HepG2 (cell line): ENCODE data around the gene NELFB. TPM values are rescaled to one million over a fixed set of nuclear protein-coding genes. Genes with fewer than 3 reads are reported as not detected.

ENCODE experiments used
- AGO2 ChIP-seq: fragments of 200-400 bp; formaldehyde crosslinking; optimal IDR thresholded peaks from 2 replicates; pipeline ENCODE3; 2017; ENCODE audit warnings: mild to moderate bottlenecking, low read depth, low read length, moderate library complexity
- DPF2 ChIP-seq: sonication (generic); formaldehyde crosslinking; IDR thresholded peaks from 2 replicates; pipeline ENCODE4 v1.4.0; 2020; ENCODE audit warnings: mild to moderate bottlenecking, low read depth, missing genetic modification reagents, borderline replicate concordance
- GTF3A ChIP-seq: sonication (generic); formaldehyde crosslinking; conservative IDR thresholded peaks from 2 replicates; pipeline ENCODE4 v1.4.0; 2020; ENCODE audit warnings: mild to moderate bottlenecking, missing genetic modification reagents
- IKZF1 ChIP-seq: fragments of 450-650 bp; IDR thresholded peaks from 2 replicates; pipeline ENCODE4 v1.7.1; 2016
- KDM5A ChIP-seq: fragments of 200-600 bp; sonication (generic); IDR thresholded peaks from 2 replicates; pipeline ENCODE4 v1.7.0; 2018; ENCODE audit warnings: antibody characterized with exemption, mild to moderate bottlenecking, low read length, borderline replicate concordance
- KLF11 ChIP-seq: IDR thresholded peaks from 2 replicates; pipeline ENCODE4 v1.6.1; 2016; ENCODE audit warnings: missing compliant biosample characterization
- MXI1 ChIP-seq: IDR thresholded peaks from 3 replicates; pipeline ENCODE4 v1.6.1; 2012; ENCODE audit warnings: low read depth, low read length, inconsistent platforms, borderline replicate concordance
- PLRG1 ChIP-seq: fragments of 450-650 bp; conservative IDR thresholded peaks from 2 replicates; pipeline ENCODE4 v1.6.1; 2016
- RBFOX2 ChIP-seq: fragments of 200-400 bp; formaldehyde crosslinking; IDR thresholded peaks from 2 replicates; pipeline ENCODE4 v1.6.1; 2017; ENCODE audit warnings: low read depth, mild to moderate bottlenecking, low read length
- ZFP36L1 ChIP-seq: sonication (generic); formaldehyde crosslinking; IDR thresholded peaks from 2 replicates; pipeline ENCODE4 v1.8.0; 2022; ENCODE audit warnings: mild to moderate bottlenecking, missing genetic modification reagents, moderate library complexity
- ZNF136 ChIP-seq: sonication (generic); formaldehyde crosslinking; IDR thresholded peaks from 2 replicates; pipeline ENCODE4 v1.8.1; 2022; ENCODE audit warnings: low read depth, mild to moderate bottlenecking, moderate library complexity, missing genetic modification reagents
- ZNF251 ChIP-seq: sonication (generic); formaldehyde crosslinking; IDR thresholded peaks from 2 replicates; pipeline ENCODE4 v1.9.0; 2021; ENCODE audit warnings: mild to moderate bottlenecking, missing genetic modification reagents
- ZNF335 ChIP-seq: sonication (generic); formaldehyde crosslinking; IDR thresholded peaks from 2 replicates; pipeline ENCODE4 v1.4.0; 2020; ENCODE audit warnings: missing genetic modification reagents
- ZNF33B ChIP-seq: sonication (generic); formaldehyde crosslinking; IDR thresholded peaks from 2 replicates; pipeline ENCODE4 v1.5.1; 2020; ENCODE audit warnings: mild to moderate bottlenecking, missing genetic modification reagents
- ZNF530 ChIP-seq: sonication (generic); formaldehyde crosslinking; IDR thresholded peaks from 2 replicates; pipeline ENCODE4 v1.5.0; 2020; ENCODE audit warnings: low read depth, mild to moderate bottlenecking, missing genetic modification reagents
- ZNF564 ChIP-seq: sonication (generic); formaldehyde crosslinking; IDR thresholded peaks from 2 replicates; pipeline ENCODE4 v1.8.1; 2023; ENCODE audit warnings: mild to moderate bottlenecking, missing genetic modification reagents
- ZNF746 ChIP-seq: sonication (generic); formaldehyde crosslinking; IDR thresholded peaks from 2 replicates; pipeline ENCODE4 v1.8.0; 2022; ENCODE audit warnings: mild to moderate bottlenecking, missing genetic modification reagents
- ZNF777 ChIP-seq: sonication (generic); formaldehyde crosslinking; IDR thresholded peaks from 2 replicates; pipeline ENCODE4 v1.4.0; 2020; ENCODE audit warnings: missing genetic modification reagents
- ZSCAN20 ChIP-seq: sonication (generic); formaldehyde crosslinking; IDR thresholded peaks from 2 replicates; pipeline ENCODE4 v1.4.0; 2020; ENCODE audit warnings: missing genetic modification reagents, mild to moderate bottlenecking, borderline replicate concordance
- polyA plus RNA-seq, 8 experiments: library from polyadenylated mRNA; depleted of rRNA in 3 of 8; stranded (reverse) in 7 of 8; unstranded in 1 of 8; fragments of >200 nt; fragmentation: Illumina TruSeq in 4 of 8; extraction: Trizol in 4 of 8; gene quantifications; 2 replicates each; pipeline versions ENCODE4 v1.2.1 to v1.2.3, GENCODE V29; 2011 to 2016; ENCODE audit warnings: low read depth in 4 of 8, missing spikeins in 1 of 8, mixed read lengths in 1 of 8; ENCODE audit not compliant: insufficient read depth in 1 of 8
- total RNA-seq, 5 experiments: library from RNA; depleted of rRNA; stranded (reverse); fragments of >200 nt; fragmentation: Illumina TruSeq; extraction: Trizol; gene quantifications; 2 replicates each; pipeline ENCODE4 v1.2.3, GENCODE V29; 2016; ENCODE audit warnings: low read depth in 1 of 5
- TF ChIP-seq, protein P1 (sequence below): sonication (generic); formaldehyde crosslinking; IDR thresholded peaks from 2 replicates; pipeline ENCODE4 v1.4.0; 2020; ENCODE audit warnings: missing genetic modification reagents
- TF ChIP-seq, protein P2 (sequence below): sonication (generic); formaldehyde crosslinking; IDR thresholded peaks from 2 replicates; pipeline ENCODE4 v1.5.1; 2020; ENCODE audit warnings: mild to moderate bottlenecking, missing genetic modification reagents, borderline replicate concordance
- TF ChIP-seq, protein P3 (sequence below): sonication (generic); formaldehyde crosslinking; IDR thresholded peaks from 2 replicates; pipeline ENCODE4 v1.5.0; 2020; ENCODE audit warnings: mild to moderate bottlenecking, missing genetic modification reagents, borderline replicate concordance
- TF ChIP-seq, protein P4 (sequence below): sonication (generic); formaldehyde crosslinking; conservative IDR thresholded peaks from 2 replicates; pipeline ENCODE4 v1.4.0; 2020; ENCODE audit warnings: missing genetic modification reagents

NELFB gene
- total and polyA plus RNA-seq, 2 of the 13 experiments (the other 11 are each of a cell fraction or from before 2014, with no cell fraction given) = 26.5 to 45.8 TPM

DNA sequence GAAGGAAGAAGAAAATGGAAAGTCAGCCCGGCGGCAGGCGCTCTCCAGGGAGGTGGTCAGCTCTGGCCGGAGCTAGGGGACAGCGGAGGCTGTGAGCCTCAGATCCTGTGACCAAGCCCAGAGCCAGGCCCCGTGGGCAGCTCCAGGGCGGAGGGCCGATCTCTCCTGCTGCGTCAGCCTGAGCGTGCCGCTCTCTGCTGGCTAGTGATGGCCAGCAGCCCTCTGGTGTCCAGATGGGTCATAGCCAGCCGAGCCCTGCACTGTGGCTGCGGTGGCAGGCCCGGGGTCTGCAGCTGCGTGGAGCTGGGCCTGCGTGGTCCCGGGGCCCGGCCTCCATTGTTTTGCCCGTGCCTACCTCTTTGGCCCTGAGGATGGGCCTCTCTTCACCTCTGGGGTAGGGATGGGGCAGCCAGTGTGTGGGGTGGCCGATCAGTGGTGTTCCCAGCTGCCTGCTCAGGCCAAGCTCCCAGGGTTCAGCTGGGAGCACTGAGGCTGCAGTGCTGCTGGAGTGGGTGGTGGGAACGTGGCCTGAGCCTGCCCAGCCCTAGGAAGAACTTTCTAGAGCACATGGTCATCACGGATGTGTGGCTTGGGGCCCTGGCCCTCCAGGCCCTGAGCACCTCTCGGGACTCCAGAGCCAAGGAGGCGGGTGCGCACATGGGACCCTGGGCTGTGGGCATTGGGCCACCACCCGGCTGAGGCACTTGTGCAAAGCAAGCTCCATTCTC, 64.0 kb downstream of the NELFB start (continued):
- no peak for TF ChIP-seq RBFOX2
- 0 out of 2 replicates have a peak, but pooled peaks have one; percentile 32 for TF ChIP-seq ZNF136 (CRISPR knock-in tag)
- no peak for TF ChIP-seq ZFP36L1 (CRISPR knock-in tag)
- TF ChIP-seq AGO2 = no peak
- TF ChIP-seq, protein P1, sequence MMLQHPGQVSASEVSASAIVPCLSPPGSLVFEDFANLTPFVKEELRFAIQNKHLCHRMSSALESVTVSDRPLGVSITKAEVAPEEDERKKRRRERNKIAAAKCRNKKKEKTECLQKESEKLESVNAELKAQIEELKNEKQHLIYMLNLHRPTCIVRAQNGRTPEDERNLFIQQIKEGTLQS (CRISPR knock-in tag) = no peak
- no peak for TF ChIP-seq PLRG1
- TF ChIP-seq ZNF251 (CRISPR knock-in tag) = no peak
- no peak for TF ChIP-seq KDM5A
- TF ChIP-seq ZNF777 = peak; percentile 61; the same call in 1 of the 2 replicates
- TF ChIP-seq, protein P2, sequence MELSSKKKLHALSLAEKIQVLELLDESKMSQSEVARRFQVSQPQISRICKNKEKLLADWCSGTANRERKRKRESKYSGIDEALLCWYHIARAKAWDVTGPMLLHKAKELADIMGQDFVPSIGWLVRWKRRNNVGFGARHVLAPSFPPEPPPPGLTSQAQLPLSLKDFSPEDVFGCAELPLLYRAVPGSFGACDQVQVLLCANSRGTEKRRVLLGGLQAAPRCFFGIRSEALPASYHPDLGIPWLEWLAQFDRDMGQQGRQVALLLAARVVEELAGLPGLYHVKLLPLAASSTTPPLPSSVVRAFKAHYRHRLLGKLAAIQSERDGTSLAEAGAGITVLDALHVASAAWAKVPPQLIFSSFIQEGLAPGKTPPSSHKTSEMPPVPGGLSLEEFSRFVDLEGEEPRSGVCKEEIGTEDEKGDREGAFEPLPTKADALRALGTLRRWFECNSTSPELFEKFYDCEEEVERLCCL = no peak
- TF ChIP-seq ZSCAN20 (CRISPR knock-in tag) = no peak
- TF ChIP-seq ZNF33B (CRISPR knock-in tag) = no peak
- no peak for TF ChIP-seq ZNF530
- TF ChIP-seq, protein P3, sequence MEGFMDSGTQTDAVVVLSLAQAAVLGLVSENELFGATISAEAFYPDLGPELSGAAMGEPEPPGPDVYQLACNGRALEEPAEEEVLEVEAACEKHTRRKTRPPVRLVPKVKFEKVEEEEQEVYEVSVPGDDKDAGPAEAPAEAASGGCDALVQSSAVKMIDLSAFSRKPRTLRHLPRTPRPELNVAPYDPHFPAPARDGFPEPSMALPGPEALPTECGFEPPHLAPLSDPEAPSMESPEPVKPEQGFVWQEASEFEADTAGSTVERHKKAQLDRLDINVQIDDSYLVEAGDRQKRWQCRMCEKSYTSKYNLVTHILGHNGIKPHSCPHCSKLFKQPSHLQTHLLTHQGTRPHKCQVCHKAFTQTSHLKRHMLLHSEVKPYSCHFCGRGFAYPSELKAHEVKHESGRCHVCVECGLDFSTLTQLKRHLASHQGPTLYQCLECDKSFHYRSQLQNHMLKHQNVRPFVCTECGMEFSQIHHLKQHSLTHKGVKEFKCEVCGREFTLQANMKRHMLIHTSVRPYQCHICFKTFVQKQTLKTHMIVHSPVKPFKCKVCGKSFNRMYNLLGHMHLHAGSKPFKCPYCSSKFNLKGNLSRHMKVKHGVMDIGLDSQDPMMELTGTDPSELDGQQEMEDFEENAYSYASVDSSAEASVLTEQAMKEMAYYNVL (CRISPR knock-in tag) = no peak
- no peak for TF ChIP-seq ZNF335 (CRISPR knock-in tag)
- no peak for TF ChIP-seq DPF2 (CRISPR knock-in tag)
- TF ChIP-seq ZNF746 (CRISPR knock-in tag) = no peak
- no peak for TF ChIP-seq MXI1
- no peak for TF ChIP-seq GTF3A
- TF ChIP-seq, protein P4, sequence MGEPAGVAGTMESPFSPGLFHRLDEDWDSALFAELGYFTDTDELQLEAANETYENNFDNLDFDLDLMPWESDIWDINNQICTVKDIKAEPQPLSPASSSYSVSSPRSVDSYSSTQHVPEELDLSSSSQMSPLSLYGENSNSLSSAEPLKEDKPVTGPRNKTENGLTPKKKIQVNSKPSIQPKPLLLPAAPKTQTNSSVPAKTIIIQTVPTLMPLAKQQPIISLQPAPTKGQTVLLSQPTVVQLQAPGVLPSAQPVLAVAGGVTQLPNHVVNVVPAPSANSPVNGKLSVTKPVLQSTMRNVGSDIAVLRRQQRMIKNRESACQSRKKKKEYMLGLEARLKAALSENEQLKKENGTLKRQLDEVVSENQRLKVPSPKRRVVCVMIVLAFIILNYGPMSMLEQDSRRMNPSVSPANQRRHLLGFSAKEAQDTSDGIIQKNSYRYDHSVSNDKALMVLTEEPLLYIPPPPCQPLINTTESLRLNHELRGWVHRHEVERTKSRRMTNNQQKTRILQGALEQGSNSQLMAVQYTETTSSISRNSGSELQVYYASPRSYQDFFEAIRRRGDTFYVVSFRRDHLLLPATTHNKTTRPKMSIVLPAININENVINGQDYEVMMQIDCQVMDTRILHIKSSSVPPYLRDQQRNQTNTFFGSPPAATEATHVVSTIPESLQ = no peak
- no peak for TF ChIP-seq IKZF1
- TF ChIP-seq KLF11 (CRISPR knock-in tag) = no peak
- TF ChIP-seq ZNF564 (CRISPR knock-in tag) = no peak
